ENCODE data around the gene ARHGAP20. TPM values are rescaled to one million over a fixed set of nuclear protein-coding genes. Genes with fewer than 3 reads are reported as not detected.

The ARHGAP20 gene
- total RNA-seq, 2 donors from 2014 or later: 3.5 TPM

GRCh38 chr11:110598725-110599124 is 113.5 kb downstream of the ARHGAP20 start:
- no peaks in the 10 kb centered on the region for H3K36me3 ChIP-seq
- H3K27me3 ChIP-seq (replicated peaks; ENCODE audit: insufficient read depth): no peaks in the 10 kb centered on the region
- H3K9me3 ChIP-seq: no peaks in the 10 kb centered on the region
- no peak overlapping the region for H3K27ac ChIP-seq
- peaks cover 4 to 9% of the 10 kb centered on the region in 2 donors for H3K4me1 ChIP-seq (ENCODE audit: control insufficient read depth in 1 of 2, low read depth in 2 of 2)
- no peak overlapping the region for H3K4me3 ChIP-seq
- no peak for TF ChIP-seq CTCF (IDR thresholded peaks at IDR 0.05)
- DNase-seq (ENCODE audit: low spot score) (no peak), ATAC-seq (ENCODE audit: insufficient number of reproducible peaks, low FRiP score, low read depth) (no peak)

- H3K9me3 ChIP-seq: no peaks in the 10 kb centered on the region
- DNase-seq (ENCODE audit: low spot score) (no peak), ATAC-seq (ENCODE audit: insufficient number of reproducible peaks, low FRiP score, low read depth) (no peak)
- no peaks in the 10 kb centered on the region for H3K36me3 ChIP-seq
- TF ChIP-seq CTCF (IDR thresholded peaks at IDR 0.05): no peak
- H3K27ac ChIP-seq: no peak overlapping the region
- no peaks in the 10 kb centered on the region for H3K4me1 ChIP-seq (ENCODE audit: control insufficient read depth in 1 of 2, low read depth in 2 of 2)
- no peak overlapping the region for H3K4me3 ChIP-seq
- H3K27me3 ChIP-seq (replicated peaks; ENCODE audit: insufficient read depth): no peaks in the 10 kb centered on the region
Measured at GRCh38 chr11:110587972-110588371, 124.3 kb downstream of the ARHGAP20 start.

- no peak for ATAC-seq (ENCODE audit: insufficient number of reproducible peaks, low FRiP score, low read depth)
- TF ChIP-seq CTCF (IDR thresholded peaks at IDR 0.05): no peak
- H3K27me3 ChIP-seq (replicated peaks; ENCODE audit: insufficient read depth): no peaks in the 10 kb centered on the region
Measured at GRCh38 chr11:110587129-110587528, 125.1 kb downstream of the ARHGAP20 start.

GRCh38 chr11:110584150-110584549 is 128.1 kb downstream of the ARHGAP20 start:
- Histone ChIP-seq H3K4me1 (ENCODE audit: control insufficient read depth in 1 of 2, low read depth in 2 of 2) (no peaks in the 10 kb centered on the region), H3K27me3 (replicated peaks; ENCODE audit: insufficient read depth) (no peaks in the 10 kb centered on the region), H3K36me3 (peaks cover 3% of the 10 kb centered on the region), H3K27ac (no peak overlapping the region), H3K4me3 (no peak overlapping the region), H3K9me3 (no peaks in the 10 kb centered on the region)
- DNase-seq (ENCODE audit: low spot score) (no peak), ATAC-seq (ENCODE audit: insufficient number of reproducible peaks, low FRiP score, low read depth) (no peak)
- no peak for TF ChIP-seq CTCF (IDR thresholded peaks at IDR 0.05)

More at GRCh38 chr11:110587129-110587528, 125.1 kb downstream of the ARHGAP20 start:
- Histone ChIP-seq H3K27ac (no peak overlapping the region), H3K36me3 (no peaks in the 10 kb centered on the region), H3K9me3 (no peaks in the 10 kb centered on the region), H3K4me3 (no peak overlapping the region), H3K4me1 (ENCODE audit: control insufficient read depth in 1 of 2, low read depth in 2 of 2) (no peaks in the 10 kb centered on the region)
- DNase-seq (ENCODE audit: low spot score): no peak

- DNase-seq (ENCODE audit: low spot score) (no peak), ATAC-seq (ENCODE audit: insufficient number of reproducible peaks, low FRiP score, low read depth) (no peak)
- Histone ChIP-seq H3K9me3 (no peaks in the 10 kb centered on the region), H3K36me3 (peaks cover 3% of the 10 kb centered on the region), H3K4me1 (ENCODE audit: control insufficient read depth in 1 of 2, low read depth in 2 of 2) (no peaks in the 10 kb centered on the region), H3K4me3 (no peak overlapping the region), H3K27ac (no peak overlapping the region), H3K27me3 (replicated peaks; ENCODE audit: insufficient read depth) (no peaks in the 10 kb centered on the region)
- TF ChIP-seq CTCF (IDR thresholded peaks at IDR 0.05): no peak
Measured at GRCh38 chr11:110582728-110583432, 129.4 kb downstream of the ARHGAP20 start.

Data from thoracic aorta (tissue), 2 donors.